HL-60 (cell line): Measurements from ENCODE around the gene GTPBP6.

ENCODE experiments used
- CTCF ChIP-seq: IDR thresholded peaks from one replicate; pipeline ENCODE4 v1.5.1; 2011; ENCODE audit warnings: low read length, control low read depth, inconsistent platforms; ENCODE audit not compliant: insufficient read depth
- GABPA ChIP-seq: IDR thresholded peaks from 2 replicates; pipeline ENCODE4 v1.6.1; 2012; ENCODE audit warnings: low read depth
- POLR2AphosphoS5 ChIP-seq: IDR thresholded peaks from 2 replicates; pipeline ENCODE4 v1.6.1; 2012; ENCODE audit warnings: low read depth
- REST ChIP-seq: IDR thresholded peaks from 2 replicates; pipeline ENCODE4 v1.6.1; 2012; ENCODE audit warnings: low read depth; ENCODE audit not compliant: insufficient replicate concordance

GRCh38 chrX:336227-336626 lies 17.6 kb upstream of the GTPBP6 start:
- TF ChIP-seq CTCF (no peak), REST (no peak), POLR2AphosphoS5 (no peak), GABPA (no peak)
